GM21619 (cell line): Measurements from ENCODE around the gene TMEM163.

Experiments used
- ATAC-seq: cut with Tn5 transposase; IDR thresholded peaks from one replicate; pipeline ENCODE4 v1.9.1; 2021; ENCODE audit not compliant: unreplicated experiment

The TMEM163 gene

GRCh38 chr2:134462791-134463698 is 255.8 kb downstream of the TMEM163 start:
- no peak for ATAC-seq

- ATAC-seq = no peak
Measured at GRCh38 chr2:134462275-134462674, 256.5 kb downstream of the TMEM163 start.

GRCh38 chr2:134461511-134461910 is 257.3 kb downstream of the TMEM163 start:
- no peak for ATAC-seq

- peak; percentile 81 for ATAC-seq
Measured at GRCh38 chr2:134460583-134460998, 258.2 kb downstream of the TMEM163 start.

- ATAC-seq = no peak
Measured at GRCh38 chr2:134459706-134460406, 258.9 kb downstream of the TMEM163 start.

GRCh38 chr2:134458950-134459349 is 259.9 kb downstream of the TMEM163 start:
- no peak for ATAC-seq

GRCh38 chr2:134458473-134458853 is 260.3 kb downstream of the TMEM163 start:
- no peak for ATAC-seq

- ATAC-seq = no peak
Measured at GRCh38 chr2:134457765-134458472, 260.9 kb downstream of the TMEM163 start.

GRCh38 chr2:134457353-134457752 is 261.4 kb downstream of the TMEM163 start:
- no peak for ATAC-seq

GRCh38 chr2:134455426-134455825 is 263.4 kb downstream of the TMEM163 start:
- ATAC-seq = no peak

GRCh38 chr2:134454931-134455330 is 263.9 kb downstream of the TMEM163 start:
- ATAC-seq = no peak

GRCh38 chr2:134454426-134454825 is 264.4 kb downstream of the TMEM163 start:
- no peak for ATAC-seq

- ATAC-seq = no peak
Measured at GRCh38 chr2:134453973-134454372, 264.8 kb downstream of the TMEM163 start.

GRCh38 chr2:134453476-134453875 is 265.3 kb downstream of the TMEM163 start:
- ATAC-seq = no peak

GRCh38 chr2:134452042-134452733 is 266.6 kb downstream of the TMEM163 start:
- no peak for ATAC-seq

GRCh38 chr2:134451347-134451630 is 267.5 kb downstream of the TMEM163 start:
- no peak for ATAC-seq

- no peak for ATAC-seq
Measured at GRCh38 chr2:134449751-134450513, 268.9 kb downstream of the TMEM163 start.

GRCh38 chr2:134449157-134449556 is 269.6 kb downstream of the TMEM163 start:
- no peak for ATAC-seq

- ATAC-seq = no peak
Measured at GRCh38 chr2:134448650-134449049, 270.1 kb downstream of the TMEM163 start.

- no peak for ATAC-seq
Measured at GRCh38 chr2:134447669-134448068, 271.1 kb downstream of the TMEM163 start.
